Neutrophil (primary cell): ENCODE data around the gene BPIFA3.

Experiments used
- H3K27ac ChIP-seq: fragments of 200-600 bp; sonication (generic); 2 replicates; pipeline ENCODE4 v1.5.1; 2016; ENCODE audit warnings: mild to moderate bottlenecking, moderate library complexity
- H3K27me3 ChIP-seq: fragments of 200-600 bp; sonication (generic); 2 replicates; pipeline ENCODE4 v1.6.0; 2016; ENCODE audit warnings: mild to moderate bottlenecking
- H3K36me3 ChIP-seq: fragments of 200-600 bp; sonication (generic); 2 replicates; pipeline ENCODE4 v1.5.1; 2017
- H3K4me1 ChIP-seq, 2 experiments: fragments of 200-600 bp in 1 of 2; sonication (generic) in 1 of 2; 1 replicate in 1 of 2; 2 replicates in 1 of 2; pipeline versions ENCODE4 v1.5.1 to v1.6.1; 2013 to 2016; ENCODE audit warnings: low read depth in 1 of 2, low read length in 1 of 2, mild to moderate bottlenecking in 1 of 2, moderate library complexity in 1 of 2; ENCODE audit not compliant: control insufficient read depth in 1 of 2, insufficient read depth in 1 of 2
- H3K4me3 ChIP-seq, 2 experiments: fragments of 200-600 bp in 1 of 2; sonication (generic) in 1 of 2; 1 replicate in 1 of 2; 2 replicates in 1 of 2; pipeline ENCODE4 v1.5.1; 2013 to 2016; ENCODE audit warnings: low read depth in 1 of 2, low read length in 1 of 2, mild to moderate bottlenecking in 1 of 2, moderate library complexity in 1 of 2
- H3K9me3 ChIP-seq: fragments of 200-600 bp; sonication (generic); 2 replicates; pipeline ENCODE4 v1.5.1; 2016
- TF ChIP-seq, protein P1 (sequence below): fragments of 200-600 bp; sonication (generic); IDR thresholded peaks from 2 replicates; pipeline ENCODE4 v1.5.1; 2016; ENCODE audit warnings: antibody characterized with exemption

Gene BPIFA3

DNA sequence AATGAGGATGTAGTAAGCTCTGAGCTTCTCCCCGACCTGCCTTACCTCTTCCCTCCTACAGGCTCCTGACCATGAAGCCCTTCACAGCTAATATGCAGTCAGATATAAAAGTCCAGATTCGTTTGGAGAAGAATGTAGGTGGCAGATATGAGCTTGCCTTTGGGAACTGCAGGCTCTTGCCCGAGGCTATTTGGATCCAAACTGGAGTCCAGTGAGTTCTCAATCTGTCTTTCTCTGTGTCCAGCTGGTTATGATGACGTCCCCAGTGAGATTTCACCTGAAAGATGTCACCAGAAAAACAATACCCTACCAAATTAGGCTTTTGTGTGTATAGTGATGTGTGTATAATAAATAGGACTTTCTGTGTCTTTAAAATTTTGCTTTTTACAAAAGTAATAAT lies 14.7 kb upstream of the BPIFA3 start:
- H3K36me3 ChIP-seq: no peaks in the 10 kb centered on the region
- H3K4me3 ChIP-seq: no peak overlapping the region
- no peaks in the 10 kb centered on the region for H3K9me3 ChIP-seq
- TF ChIP-seq, protein P1, sequence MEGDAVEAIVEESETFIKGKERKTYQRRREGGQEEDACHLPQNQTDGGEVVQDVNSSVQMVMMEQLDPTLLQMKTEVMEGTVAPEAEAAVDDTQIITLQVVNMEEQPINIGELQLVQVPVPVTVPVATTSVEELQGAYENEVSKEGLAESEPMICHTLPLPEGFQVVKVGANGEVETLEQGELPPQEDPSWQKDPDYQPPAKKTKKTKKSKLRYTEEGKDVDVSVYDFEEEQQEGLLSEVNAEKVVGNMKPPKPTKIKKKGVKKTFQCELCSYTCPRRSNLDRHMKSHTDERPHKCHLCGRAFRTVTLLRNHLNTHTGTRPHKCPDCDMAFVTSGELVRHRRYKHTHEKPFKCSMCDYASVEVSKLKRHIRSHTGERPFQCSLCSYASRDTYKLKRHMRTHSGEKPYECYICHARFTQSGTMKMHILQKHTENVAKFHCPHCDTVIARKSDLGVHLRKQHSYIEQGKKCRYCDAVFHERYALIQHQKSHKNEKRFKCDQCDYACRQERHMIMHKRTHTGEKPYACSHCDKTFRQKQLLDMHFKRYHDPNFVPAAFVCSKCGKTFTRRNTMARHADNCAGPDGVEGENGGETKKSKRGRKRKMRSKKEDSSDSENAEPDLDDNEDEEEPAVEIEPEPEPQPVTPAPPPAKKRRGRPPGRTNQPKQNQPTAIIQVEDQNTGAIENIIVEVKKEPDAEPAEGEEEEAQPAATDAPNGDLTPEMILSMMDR: no peak
- H3K27ac ChIP-seq: no peak overlapping the region
- peaks cover 52% of the 10 kb centered on the region for H3K27me3 ChIP-seq
- no peaks in the 10 kb centered on the region for H3K4me1 ChIP-seq

DNA sequence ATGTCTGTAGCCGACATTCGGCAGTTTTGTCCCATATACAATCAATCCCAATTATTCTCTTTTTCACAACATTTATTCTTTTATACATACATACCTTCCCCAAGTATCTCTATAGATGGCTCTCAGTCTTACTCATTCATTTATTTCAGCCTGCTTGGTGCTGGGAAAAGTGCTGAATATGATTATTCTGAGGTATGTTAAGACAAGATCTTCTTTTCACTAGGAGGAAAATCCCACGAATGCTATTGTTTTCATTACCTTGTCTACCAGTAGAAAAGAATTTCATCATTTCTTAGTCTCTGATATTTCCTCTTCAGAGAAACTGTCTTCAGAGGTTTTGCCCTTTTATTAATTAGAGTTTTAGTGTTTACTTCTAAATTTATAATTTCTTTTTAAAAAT lies 13.7 kb upstream of the BPIFA3 start:
- Histone ChIP-seq H3K4me1 (no peaks in the 10 kb centered on the region), H3K9me3 (no peaks in the 10 kb centered on the region), H3K36me3 (no peaks in the 10 kb centered on the region), H3K27ac (no peak overlapping the region), H3K27me3 (peaks cover 48% of the 10 kb centered on the region), H3K4me3 (no peak overlapping the region)
- TF ChIP-seq, protein P1: no peak

DNA sequence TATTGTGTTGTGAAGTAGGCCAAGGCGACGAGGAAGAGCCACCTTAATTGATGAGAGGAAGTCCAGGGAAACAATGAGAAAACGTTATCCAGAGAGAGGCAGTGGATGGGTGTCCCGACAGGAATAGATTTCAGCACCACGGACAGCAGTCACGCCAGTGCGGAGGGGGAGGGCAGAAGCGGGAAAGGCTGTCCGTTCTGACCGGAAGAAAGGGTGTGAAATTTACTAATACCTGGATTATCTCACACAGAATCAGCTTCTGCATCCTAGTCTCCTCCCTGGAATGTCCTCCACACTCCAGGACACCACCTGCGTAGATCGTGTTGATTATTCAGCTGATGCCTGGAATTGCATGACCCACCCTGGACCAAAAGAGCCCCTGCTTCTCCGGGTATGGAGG lies 7.4 kb upstream of the BPIFA3 start:
- no peaks in the 10 kb centered on the region for H3K9me3 ChIP-seq
- TF ChIP-seq, protein P1: no peak
- H3K27ac ChIP-seq: no peak overlapping the region
- no peak overlapping the region for H3K4me3 ChIP-seq
- peaks cover 44% of the 10 kb centered on the region for H3K27me3 ChIP-seq
- H3K4me1 ChIP-seq: no peaks in the 10 kb centered on the region
- H3K36me3 ChIP-seq: no peaks in the 10 kb centered on the region

GRCh38 chr20:33210371-33210770 lies 6.8 kb upstream of the BPIFA3 start:
- TF ChIP-seq, protein P1: no peak
- H3K27ac ChIP-seq: no peak overlapping the region
- H3K36me3 ChIP-seq: no peaks in the 10 kb centered on the region
- H3K4me3 ChIP-seq: no peak overlapping the region
- H3K9me3 ChIP-seq: no peaks in the 10 kb centered on the region
- H3K4me1 ChIP-seq: no peaks in the 10 kb centered on the region
- H3K27me3 ChIP-seq: peaks cover 50% of the 10 kb centered on the region

GRCh38 chr20:33211817-33212424 lies 5.2 kb upstream of the BPIFA3 start:
- no peaks in the 10 kb centered on the region for H3K36me3 ChIP-seq
- TF ChIP-seq, protein P1: no peak

More at GRCh38 chr20:33211817-33212424, 5.2 kb upstream of the BPIFA3 start:
- no peaks in the 10 kb centered on the region for H3K9me3 ChIP-seq
- no peak overlapping the region for H3K27ac ChIP-seq
- peaks cover 47% of the 10 kb centered on the region for H3K27me3 ChIP-seq
- H3K4me3 ChIP-seq: no peak overlapping the region
- H3K4me1 ChIP-seq: no peaks in the 10 kb centered on the region
